Measurements from ENCODE around the gene TSHZ1.

The TSHZ1 gene
- long read RNA-seq, donor 1, full-length matches to known transcripts, result 35 of 35 reads
- long read RNA-seq, donor 1, partial matches to known transcripts, result 0 of 35 reads
- long read RNA-seq, donor 1, other reads (novel, unspliced or antisense), result 0 of 35 reads
- long read RNA-seq, donor 2, full-length matches to known transcripts, result 38 of 38 reads
- long read RNA-seq, donor 2, partial matches to known transcripts, result 0 of 38 reads
- long read RNA-seq, donor 2, other reads (novel, unspliced or antisense), result 0 of 38 reads
- long read RNA-seq, donor 3, full-length matches to known transcripts, result 38 of 43 reads
- long read RNA-seq, donor 3, partial matches to known transcripts, result 5 of 43 reads
- long read RNA-seq, donor 3, other reads (novel, unspliced or antisense), result 0 of 43 reads
- long read RNA-seq, donor 4, full-length matches to known transcripts, result 66 of 66 reads
- long read RNA-seq, donor 4, partial matches to known transcripts, result 0 of 66 reads
- long read RNA-seq, donor 4, other reads (novel, unspliced or antisense), result 0 of 66 reads
- long read RNA-seq, donor 5, full-length matches to known transcripts, result 31 of 31 reads
- long read RNA-seq, donor 5, partial matches to known transcripts, result 0 of 31 reads
- long read RNA-seq, donor 5, other reads (novel, unspliced or antisense), result 0 of 31 reads
- long read RNA-seq, donor 6, full-length matches to known transcripts, result 52 of 57 reads
- long read RNA-seq, donor 6, partial matches to known transcripts, result 5 of 57 reads
- long read RNA-seq, donor 6, other reads (novel, unspliced or antisense), result 0 of 57 reads
- long read RNA-seq, donor 7, result 0 reads
- long read RNA-seq, donor 8, full-length matches to known transcripts, result 42 of 42 reads
- long read RNA-seq, donor 8, partial matches to known transcripts, result 0 of 42 reads
- long read RNA-seq, donor 8, other reads (novel, unspliced or antisense), result 0 of 42 reads

DNA sequence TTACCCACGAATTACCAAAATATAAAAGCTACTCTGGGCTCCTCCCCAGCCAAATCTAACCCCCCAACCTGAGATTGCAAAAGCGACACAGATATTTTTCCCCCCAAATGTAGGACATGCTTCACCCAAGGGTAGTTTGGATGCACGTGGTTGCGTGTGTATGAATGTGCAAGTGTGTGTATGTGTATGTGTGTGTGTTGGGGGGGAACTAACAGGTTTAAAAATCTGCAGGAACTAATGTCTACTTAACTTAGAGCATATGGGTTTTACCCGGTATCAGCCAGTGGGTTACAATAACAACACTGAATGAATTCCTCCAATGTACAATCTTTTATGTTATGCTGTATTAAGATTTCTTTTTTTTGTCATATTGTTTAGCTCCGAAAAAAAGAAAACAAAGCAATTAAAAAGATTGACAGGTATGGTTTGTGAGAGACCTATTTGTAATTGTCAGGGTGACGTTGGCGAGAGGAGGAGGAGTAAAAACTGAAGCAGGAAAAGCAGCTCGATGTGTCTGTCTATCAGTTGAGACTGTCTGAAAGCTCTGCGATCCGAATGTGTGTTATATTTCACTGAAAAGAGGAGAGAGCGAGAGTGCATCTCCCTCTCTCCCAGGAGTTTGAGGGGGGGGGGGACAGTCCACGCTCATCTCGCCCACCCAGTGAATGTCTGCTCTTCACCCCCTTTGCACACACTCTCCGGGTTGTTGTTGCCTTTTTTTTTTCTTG is at the start of gene TSHZ1:
Gene TSHZ1 (plus strand): TSS at position 524 of the 728 bp plus-strand sequence. CDS start 1,080 bp downstream, outside the sequence.
- DNase-seq, result peak; percentile 75

GRCh38 chr18:75161256-75162028 is 49.2 kb upstream of the TSHZ1 start:
- DNase-seq, result no peak

DNA sequence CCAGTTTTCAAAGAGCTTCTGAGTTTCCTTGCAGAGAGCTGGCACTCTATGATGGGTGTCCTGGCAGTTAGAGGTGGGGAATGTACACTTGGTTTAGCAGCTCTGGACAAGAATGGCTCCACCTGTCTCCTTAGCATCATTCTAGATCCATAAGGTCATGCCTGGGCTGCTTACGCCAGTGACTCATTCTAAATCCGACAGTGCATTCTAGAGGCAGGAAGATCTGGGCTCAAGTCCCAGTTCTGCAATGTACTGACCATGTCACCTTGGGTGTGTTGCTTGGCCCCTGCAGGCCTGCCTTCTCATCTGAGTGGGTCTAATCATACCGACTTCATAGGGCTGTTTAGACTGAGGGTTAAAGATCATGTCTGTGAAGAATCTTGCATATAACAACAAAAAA is 48.1 kb upstream of the TSHZ1 start:
- DNase-seq, result no peak

DNA sequence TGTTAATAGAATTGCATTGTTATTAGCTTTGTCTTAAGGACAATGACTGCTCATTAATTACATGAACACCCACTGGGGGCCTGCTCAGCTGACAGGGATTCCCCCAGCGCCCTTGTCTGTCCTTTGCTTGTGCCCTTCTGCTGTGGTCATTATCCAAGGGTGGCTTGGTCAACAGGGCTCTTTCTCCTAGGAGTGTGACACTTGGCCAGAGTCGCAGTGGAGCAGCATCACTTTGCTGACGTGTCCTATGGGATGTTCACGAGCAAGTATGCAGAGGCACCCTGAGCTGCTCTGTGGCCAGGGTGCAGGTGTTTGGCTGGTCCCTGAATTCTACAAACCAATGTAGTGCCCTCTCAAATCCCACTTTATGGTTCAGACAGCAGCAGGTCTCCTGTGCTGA is 47.6 kb upstream of the TSHZ1 start:
- DNase-seq, result no peak

DNA sequence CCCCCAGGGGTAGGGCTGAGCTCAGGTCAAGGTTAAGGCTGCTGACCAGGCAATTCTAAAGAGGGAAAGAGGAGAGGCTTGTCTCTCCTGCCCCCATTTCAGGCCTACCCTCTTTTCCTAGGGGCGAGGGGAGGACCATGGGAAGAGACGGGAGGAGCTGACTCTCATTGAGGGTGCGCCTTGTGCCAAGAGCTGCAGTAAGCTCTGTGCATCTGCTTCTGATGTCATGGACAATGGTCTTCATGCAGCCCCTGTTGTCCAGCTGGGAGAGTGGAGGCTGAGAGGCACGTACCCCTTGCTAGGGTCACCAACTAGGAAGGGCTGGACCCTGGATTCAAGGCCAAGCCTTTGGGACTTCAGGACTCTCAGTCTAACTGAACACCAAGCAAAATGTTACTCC is 46.9 kb upstream of the TSHZ1 start:
- no peak for DNase-seq

GRCh38 chr18:75164479-75164878 is 46.1 kb upstream of the TSHZ1 start:
- DNase-seq, result no peak

DNA sequence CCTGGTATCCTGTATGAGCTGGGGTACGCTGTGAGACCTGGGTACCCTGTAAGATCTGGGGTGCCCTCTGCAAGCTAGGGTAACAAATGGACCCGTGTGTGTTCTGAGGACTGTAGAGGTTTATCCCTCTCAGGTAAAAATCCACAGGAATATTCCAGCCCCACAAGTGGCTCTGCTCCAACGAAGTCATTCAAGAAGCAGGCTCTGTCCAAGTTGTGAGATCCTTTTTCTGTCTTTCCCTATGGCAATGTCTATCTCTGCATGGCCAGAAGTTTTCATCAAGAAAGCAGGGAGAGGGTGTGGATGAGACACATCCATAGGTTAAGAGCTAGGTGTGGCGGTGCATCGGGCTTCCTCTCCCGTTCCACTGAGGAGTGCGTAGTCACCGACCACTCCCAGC is 44.7 kb upstream of the TSHZ1 start:
- no peak for DNase-seq

- no peak for DNase-seq
Observed at GRCh38 chr18:75167137-75167536, 43.5 kb upstream of the TSHZ1 start.

DNA sequence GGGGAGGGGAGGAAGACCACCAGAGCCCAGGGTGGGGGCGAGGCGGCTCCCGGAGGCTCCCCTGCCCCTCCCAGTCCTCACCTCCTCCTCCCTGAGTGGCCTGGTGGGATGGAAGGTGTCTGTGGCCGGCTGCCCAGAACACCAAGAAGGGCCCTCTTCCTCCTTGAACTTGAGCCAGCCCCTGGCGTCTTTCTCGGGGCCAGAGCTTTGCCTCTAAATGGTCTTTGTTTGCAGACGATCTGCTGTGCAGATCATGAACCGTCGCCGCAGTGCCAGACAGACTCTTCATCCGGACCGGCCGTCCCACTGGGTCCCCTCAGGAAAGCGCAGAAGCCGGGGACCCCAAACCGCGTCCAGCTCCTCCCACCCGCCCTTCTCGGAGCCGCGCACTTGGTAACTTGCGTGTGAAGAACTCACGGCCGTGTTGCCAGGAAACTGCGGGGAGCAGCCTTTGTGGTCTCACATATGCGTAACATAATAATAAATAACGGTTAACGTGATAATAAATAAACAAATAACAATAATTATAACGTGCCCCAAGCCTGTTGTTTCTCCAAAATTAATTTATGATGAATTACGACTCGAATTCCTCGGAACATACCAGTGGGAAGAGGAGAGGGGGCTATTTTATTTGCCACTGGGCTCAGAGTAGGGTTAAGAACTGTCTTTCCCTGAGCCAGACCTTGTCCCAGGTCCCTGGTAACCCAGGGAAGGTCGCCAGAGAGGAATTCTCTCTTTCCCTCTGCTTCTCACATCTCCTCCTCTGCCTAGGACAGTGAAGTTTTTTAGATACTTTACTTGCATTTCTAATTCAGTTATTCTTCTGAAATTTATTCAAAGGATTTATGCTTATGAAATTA is 42.6 kb upstream of the TSHZ1 start:
- no peak for DNase-seq

DNA sequence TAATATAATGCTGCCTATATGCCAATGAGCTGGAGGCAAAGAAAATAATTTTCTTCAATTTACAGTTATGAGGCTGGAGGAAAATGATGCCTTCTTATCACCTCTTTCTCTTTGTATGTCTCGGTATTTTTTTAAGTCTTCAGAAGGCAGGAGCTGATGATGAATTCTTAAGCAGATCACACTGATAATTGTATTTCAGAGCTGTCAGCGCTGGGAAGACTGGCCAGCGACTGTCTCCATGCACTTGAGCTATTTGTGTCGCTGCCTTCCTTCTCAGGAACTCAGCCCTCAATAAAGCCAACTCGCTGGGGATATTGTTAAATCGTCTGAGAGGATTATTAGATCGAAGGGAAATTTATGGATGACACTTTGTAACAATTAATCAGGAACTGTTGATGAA is 42.0 kb upstream of the TSHZ1 start:
- no peak for DNase-seq

DNA sequence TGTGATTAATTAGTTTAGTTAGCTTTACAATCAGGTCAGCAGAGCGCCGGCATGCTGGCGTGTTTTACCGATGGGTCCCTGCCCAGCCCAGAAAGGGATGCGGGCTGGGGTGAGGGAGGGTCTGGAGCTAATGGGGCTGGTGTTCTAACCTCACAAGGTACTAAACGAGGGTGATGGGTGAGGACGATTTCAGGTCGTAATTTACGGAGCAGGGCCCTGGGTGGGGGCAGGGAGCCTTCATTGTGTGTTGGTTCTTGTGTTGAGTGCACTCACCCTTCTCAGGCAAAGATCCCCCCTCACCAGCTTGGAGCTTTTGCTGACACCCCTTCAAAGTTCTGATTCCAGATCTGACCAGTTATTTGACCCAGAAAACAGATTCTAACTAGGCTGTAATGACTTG is 41.2 kb upstream of the TSHZ1 start:
- no peak for DNase-seq

DNA sequence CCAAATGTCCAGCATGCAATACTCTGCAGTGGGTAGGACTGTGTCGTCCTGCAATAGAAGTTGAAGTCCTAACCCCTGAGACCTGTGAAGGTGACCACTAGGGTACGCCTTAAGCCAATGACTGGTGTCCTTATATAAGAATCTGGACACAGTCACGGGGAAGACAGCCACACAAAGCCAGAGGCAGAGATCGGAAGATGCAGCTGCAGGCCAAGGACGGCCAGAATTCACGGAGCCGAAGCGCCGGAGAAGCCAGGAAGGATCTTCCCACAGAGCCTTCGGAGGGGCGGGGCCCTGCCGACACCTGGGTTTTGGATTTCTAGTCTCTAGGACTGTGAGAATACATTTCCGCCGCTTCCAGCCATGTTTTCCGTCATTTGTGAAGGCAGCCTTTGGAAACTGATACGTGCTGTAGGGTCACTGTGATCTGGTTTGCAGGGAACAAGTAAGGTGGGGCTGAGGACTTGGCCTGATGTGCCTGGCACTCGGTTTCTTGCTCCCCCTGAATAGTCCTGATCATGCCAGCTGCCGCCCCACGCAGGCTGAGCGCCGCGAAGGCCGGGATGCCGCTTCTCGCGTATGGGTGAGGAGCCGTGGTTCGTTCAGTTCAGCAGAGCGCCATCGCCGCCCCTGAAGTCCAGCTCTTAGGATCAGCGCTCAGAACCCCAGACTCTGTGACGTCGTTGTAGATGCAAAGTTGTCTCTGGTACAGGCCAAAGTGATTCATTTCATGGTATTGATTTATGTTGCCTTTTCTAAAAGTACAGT is 40.4 kb upstream of the TSHZ1 start:
- DNase-seq, result no peak

- DNase-seq, result no peak
Observed at GRCh38 chr18:75170916-75171315, 39.7 kb upstream of the TSHZ1 start.

GRCh38 chr18:75172299-75173124 is 38.1 kb upstream of the TSHZ1 start:
- DNase-seq, result no peak

- DNase-seq, result no peak
Observed at GRCh38 chr18:75173125-75173432, 37.5 kb upstream of the TSHZ1 start.

DNA sequence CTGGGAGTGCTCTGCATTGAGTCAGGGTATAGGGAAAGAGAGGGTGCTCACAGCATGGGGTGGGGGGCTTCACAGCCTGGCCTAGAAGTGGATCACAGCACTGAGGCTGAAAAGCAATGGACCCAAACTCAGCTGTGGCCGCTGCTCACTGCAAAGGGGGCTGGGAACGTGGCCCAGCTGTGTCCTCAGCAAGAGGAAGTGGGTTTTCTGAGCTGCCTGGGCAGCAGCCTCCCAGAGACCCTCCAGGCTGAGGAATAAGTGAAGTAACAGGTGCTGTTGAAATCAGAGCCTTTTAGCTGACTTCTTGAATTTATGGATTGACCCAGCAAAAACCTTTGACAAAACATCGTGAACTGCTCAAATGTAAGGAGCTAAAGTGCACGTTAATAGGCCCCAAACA is 36.9 kb upstream of the TSHZ1 start:
- no peak for DNase-seq

DNA sequence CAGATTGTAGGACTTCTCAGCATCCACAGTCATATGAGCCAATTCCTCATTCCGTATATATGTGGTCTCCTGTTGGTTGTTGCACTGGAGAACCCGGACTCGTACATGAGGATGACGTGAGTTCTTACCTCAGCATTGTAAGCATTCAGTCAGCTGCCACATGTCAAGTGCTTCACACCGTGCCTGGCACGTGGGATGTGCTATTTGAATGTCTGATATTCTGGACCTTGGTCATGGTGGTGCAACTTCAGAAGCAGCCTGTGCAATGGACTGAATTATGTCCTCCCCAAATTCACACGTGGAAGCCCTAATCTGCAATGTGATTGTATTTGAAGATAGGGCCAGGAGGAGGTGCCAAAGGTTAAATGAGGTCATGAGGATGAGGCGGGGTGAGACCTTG is 33.7 kb upstream of the TSHZ1 start:
- DNase-seq, result no peak

DNA sequence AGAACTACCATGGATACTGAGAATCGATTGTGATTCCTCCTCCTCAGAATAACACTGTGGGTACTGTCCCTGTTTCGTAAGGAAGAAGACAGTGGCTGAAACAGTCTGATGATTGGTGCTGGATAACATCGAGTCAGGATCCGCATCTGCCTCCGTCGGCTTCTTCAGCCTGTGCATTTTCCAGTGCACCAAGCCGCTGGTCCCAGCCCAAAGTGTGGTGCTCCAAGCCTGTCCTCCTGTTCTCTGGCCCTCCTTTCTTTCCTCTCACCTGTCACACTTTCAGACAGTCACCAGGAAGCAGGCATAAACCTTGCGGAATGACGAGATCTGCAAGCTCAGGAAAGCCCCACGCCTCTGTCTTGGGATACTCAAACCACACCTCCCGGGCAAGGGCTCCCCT is 32.2 kb upstream of the TSHZ1 start:
- DNase-seq, result no peak

Data from right kidney (tissue), 9 donors.